Measurements from ENCODE around the gene NUDT13. TPM values are rescaled to one million over a fixed set of nuclear protein-coding genes. Genes with fewer than 3 reads are reported as not detected.

Gene NUDT13
- total and polyA plus RNA-seq, 2 of the 8 experiments (the other 6 are each of a cell fraction or from before 2014, with no cell fraction given), result 1.5 to 1.9 TPM

- TF ChIP-seq TAF7 (optimal IDR thresholded peaks at IDR 0.05; ENCODE audit: borderline replicate concordance, low read depth, low read length) (peak; percentile 84), CHD7 (IDR thresholded peaks at IDR 0.05; ENCODE audit: insufficient replicate concordance, low read length) (no peak), E2F6 (IDR thresholded peaks at IDR 0.05) (peak; percentile 74), MAX (IDR thresholded peaks at IDR 0.05) (peak; percentile 40; the same call in 1 of the 2 replicates), PHF8 (conservative IDR thresholded peaks at IDR 0.05; ENCODE audit: low read depth, low read length) (peak; percentile 77; the same call in 1 of the 2 replicates), TBP (IDR thresholded peaks at IDR 0.05; ENCODE audit: low read depth, low read length) (peak; percentile 95), BRCA1 (IDR thresholded peaks at IDR 0.05; ENCODE audit: low read depth, low read length) (no peak), KDM1A (IDR thresholded peaks at IDR 0.05; ENCODE audit: borderline replicate concordance, low read length) (no peak)
These were observed 13.6 kb upstream of the NUDT13 start, which contains the start of gene P4HA1 (continued) for GRCh38 chr10:73096449-73097304.
